ENCODE results near the gene TBXAS1. TPM values are rescaled to one million over a fixed set of nuclear protein-coding genes. Genes with fewer than 3 reads are reported as not detected.

The TBXAS1 gene
- total and polyA plus RNA-seq, 11 donors, result 2.0 to 32.0 (median 4.7) TPM

GRCh38 chr7:139874302-139874629 is 45.2 kb downstream of the TBXAS1 start:
- peaks cover 0 to 9% (median 0%) of the 10 kb centered on the region in 9 donors for H3K36me3 ChIP-seq
- 71 to 80% (median 76%) methylated on average over 9 of the region's 9 CpGs for WGBS, 4 donors
- H3K9me3 ChIP-seq, result no peaks in the 10 kb centered on the region
- no peak for ATAC-seq
- DNase-seq, result no peak
- intact Hi-C loops (cut with DNase I), result no loop called here
- peaks cover 0 to 64% (median 17%) of the 10 kb centered on the region in 12 donors for H3K4me1 ChIP-seq
- no peaks in the 10 kb centered on the region for H3K27me3 ChIP-seq
- no peak overlapping the region for H3K4me3 ChIP-seq
- peak overlapping the region in 4 of 12 donors; percentile 22 to 51 (median 30) for H3K27ac ChIP-seq
- no peak for TF ChIP-seq POLR2A (IDR thresholded peaks at IDR 0.05)
- TF ChIP-seq CTCF (IDR thresholded peaks at IDR 0.05), result no peak

DNA sequence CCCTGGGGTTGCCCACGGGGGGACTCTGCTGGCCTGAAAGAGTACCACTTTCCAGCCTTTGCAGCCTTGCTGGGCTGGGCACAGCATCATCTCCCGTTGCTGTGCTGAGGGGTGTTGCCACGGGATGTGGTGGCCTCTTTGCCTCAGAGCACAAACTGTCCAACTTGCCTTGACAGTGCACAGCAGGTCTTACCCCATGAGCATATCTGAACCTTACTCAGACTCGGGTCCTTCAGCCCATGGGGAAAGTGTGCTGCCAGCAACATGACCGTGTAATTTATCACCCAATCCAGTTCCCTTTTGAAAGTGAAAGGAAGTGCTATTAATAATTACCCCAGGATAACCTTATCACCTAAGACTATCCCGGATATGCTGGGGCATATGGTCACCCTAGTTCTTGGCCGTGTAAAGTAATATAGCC is 46.8 kb downstream of the TBXAS1 start:
- peak overlapping the region in 1 of 12 donors; percentile 61 for H3K27ac ChIP-seq
- peaks cover 0 to 51% (median 17%) of the 10 kb centered on the region in 12 donors for H3K4me1 ChIP-seq
- DNase-seq (no peak), ATAC-seq (peak in 3 of 4 donors; percentile 62 to 85 (median 69))
- intact Hi-C loops (cut with DNase I), result no loop called here
- no peaks in the 10 kb centered on the region for H3K9me3 ChIP-seq
- TF ChIP-seq POLR2A (IDR thresholded peaks at IDR 0.05), result no peak
- no peak for TF ChIP-seq CTCF (IDR thresholded peaks at IDR 0.05)
- H3K4me3 ChIP-seq, result no peak overlapping the region
- H3K36me3 ChIP-seq, result peaks cover 0 to 13% (median 0%) of the 10 kb centered on the region in 9 donors
- H3K27me3 ChIP-seq, result no peaks in the 10 kb centered on the region
- 21 to 36% (median 29%) methylated on average over 7 of the region's 7 CpGs for WGBS, 4 donors

DNA sequence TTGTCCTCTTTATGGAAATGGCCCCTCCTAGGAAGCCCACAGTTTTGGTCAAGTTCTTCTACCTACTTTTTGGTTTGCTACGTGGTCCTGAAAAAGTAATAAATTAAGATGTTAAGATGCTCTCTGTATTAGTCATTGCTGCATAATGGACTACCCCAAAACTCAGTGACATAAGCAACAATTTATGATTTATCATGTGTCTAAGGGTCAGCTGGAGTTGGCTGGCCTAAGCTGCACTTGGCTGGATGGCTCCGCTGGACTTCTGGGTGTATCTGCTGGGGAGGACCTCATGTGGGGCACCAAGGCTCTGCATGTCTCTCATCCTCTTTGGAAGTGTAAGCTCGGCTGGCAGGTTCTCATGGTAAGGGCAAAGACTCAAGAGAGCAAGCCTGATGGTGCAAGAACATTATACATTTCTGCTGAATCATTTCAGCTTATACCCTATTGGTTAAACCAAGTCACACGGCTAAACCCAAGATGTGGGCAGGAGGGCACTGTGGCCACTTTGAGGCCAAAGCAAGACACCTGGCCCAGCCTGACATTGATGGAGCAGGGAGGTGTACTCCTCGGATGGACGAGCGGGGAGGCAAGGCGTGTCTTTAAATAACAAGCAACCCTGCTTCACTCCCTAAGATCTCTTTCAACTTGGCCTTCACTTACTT is 47.7 kb downstream of the TBXAS1 start:
- no peaks in the 10 kb centered on the region for H3K27me3 ChIP-seq
- no peak for TF ChIP-seq CTCF (IDR thresholded peaks at IDR 0.05)
- no peak for TF ChIP-seq POLR2A (IDR thresholded peaks at IDR 0.05)
- H3K9me3 ChIP-seq, result no peaks in the 10 kb centered on the region
- H3K27ac ChIP-seq, result no peak overlapping the region
- peaks cover 0 to 13% (median 0%) of the 10 kb centered on the region in 9 donors for H3K36me3 ChIP-seq
- intact Hi-C loops (cut with DNase I), result no loop called here
- no peak for DNase-seq
- 96 to 99% (median 98%) methylated on average over 8 of the region's 8 CpGs for WGBS, 4 donors
- peaks cover 0 to 41% (median 13%) of the 10 kb centered on the region in 12 donors for H3K4me1 ChIP-seq
- H3K4me3 ChIP-seq, result no peak overlapping the region
- ATAC-seq, result no peak

GRCh38 chr7:139883814-139884213 is 54.8 kb downstream of the TBXAS1 start:
- H3K4me3 ChIP-seq, result no peak overlapping the region
- intact Hi-C loops (cut with DNase I), result no loop called here
- H3K27ac ChIP-seq, result no peak overlapping the region
- H3K36me3 ChIP-seq, result peaks cover 0 to 4% (median 0%) of the 10 kb centered on the region in 9 donors
- TF ChIP-seq CTCF (IDR thresholded peaks at IDR 0.05) (no peak), POLR2A (IDR thresholded peaks at IDR 0.05) (no peak)
- ATAC-seq (no peak), DNase-seq (no peak)
- H3K27me3 ChIP-seq, result no peaks in the 10 kb centered on the region
- WGBS, 4 donors, result 91 to 96% (median 94%) methylated on average over 3 of the region's 3 CpGs
- H3K9me3 ChIP-seq, result no peaks in the 10 kb centered on the region
- peaks cover 0 to 27% (median 0%) of the 10 kb centered on the region in 12 donors for H3K4me1 ChIP-seq

Measured in heart left ventricle (tissue), 16 donors.